B cell (primary cell): ENCODE results near the gene GPNMB. TPM values are rescaled to one million over a fixed set of nuclear protein-coding genes. Genes with fewer than 3 reads are reported as not detected.

Experiments used
- ATAC-seq: fragments of 200-7000 bp; cut with Tn5 transposase; one replicate; pipeline ENCODE4 v1.10.0; 2021; ENCODE audit warnings: low read depth, mild to moderate bottlenecking, moderate number of reproducible peaks, moderate library complexity
- CTCF ChIA-PET: fragments of 350-600 bp; sonication (Branson Sonifier 250); formaldehyde crosslinking; loops from one replicate; lab custom pipeline; 2021; ENCODE audit warnings: antibody characterized with exemption, inconsistent platforms; lab: Charles Lee
- POLR2A ChIA-PET: fragments of 350-600 bp; sonication (Branson Sonifier 250); formaldehyde crosslinking; loops from one replicate; lab custom pipeline; 2021; ENCODE audit warnings: antibody characterized with exemption; lab: Charles Lee
- DNase-seq: peaks from one replicate; pipeline ENCODE4 v3.0.0; 2013
- H2AFZ ChIP-seq: 2 replicates; pipeline ENCODE4 v1.6.1; 2012; ENCODE audit warnings: mild to moderate bottlenecking, low read depth, low read length; ENCODE audit not compliant: insufficient read depth, poor library complexity, severe bottlenecking
- H3K27ac ChIP-seq, 2 donors: 1 replicate in 1 of 2; 2 replicates in 1 of 2; pipeline ENCODE4 v1.5.1; 2012 to 2013; ENCODE audit warnings: low read length in 2 of 2, mild to moderate bottlenecking in 2 of 2, moderate library complexity in 1 of 2
- H3K27me3 ChIP-seq, 4 experiments: fragments of 200-600 bp in 1 of 4; sonication (generic) in 1 of 4; replicated peaks in 1 of 4; 1 replicate in 2 of 4; 2 replicates in 2 of 4; pipeline versions ENCODE4 v1.6.1 to v1.7.0; 2013 to 2016; ENCODE audit warnings: low read length in 3 of 4, mild to moderate bottlenecking in 2 of 4, mixed read lengths in 1 of 4, moderate library complexity in 1 of 4; ENCODE audit not compliant: insufficient read depth in 4 of 4, control insufficient read depth in 3 of 4; ENCODE audit errors: control extremely low read depth in 1 of 4
- H3K36me3 ChIP-seq, 2 experiments: replicated peaks in 1 of 2; 1 replicate in 1 of 2; 2 replicates in 1 of 2; pipeline versions ENCODE4 v1.6.1 to v1.7.1; 2013; ENCODE audit warnings: low read length in 1 of 2; ENCODE audit not compliant: insufficient read depth in 2 of 2, control insufficient read depth in 1 of 2; ENCODE audit errors: control extremely low read depth in 1 of 2, extremely low read depth in 1 of 2
- H3K4me1 ChIP-seq, 2 donors: fragments of 200-600 bp in 1 of 2; sonication (generic) in 1 of 2; 1 replicate in 1 of 2; 2 replicates in 1 of 2; pipeline versions ENCODE4 v1.5.1 to v1.6.1; 2013 to 2017; ENCODE audit warnings: low read length in 2 of 2; ENCODE audit not compliant: control insufficient read depth in 2 of 2, insufficient read depth in 2 of 2
- H3K4me2 ChIP-seq: replicated peaks from 2 replicates; pipeline ENCODE3; 2012; ENCODE audit warnings: mild to moderate bottlenecking, low read depth, low read length; ENCODE audit not compliant: poor library complexity, severe bottlenecking
- H3K4me3 ChIP-seq, 5 experiments: fragments of 200-600 bp in 1 of 5; sonication (generic) in 1 of 5; 1 replicate in 3 of 5; 2 replicates in 2 of 5; pipeline versions ENCODE4 v1.5.1 to v1.7.0; 2011 to 2016; ENCODE audit warnings: low read length in 4 of 5, mild to moderate bottlenecking in 4 of 5, low read depth in 2 of 5, control low read depth in 1 of 5, moderate library complexity in 1 of 5; ENCODE audit not compliant: insufficient read depth in 1 of 5; ENCODE audit errors: control extremely low read depth in 1 of 5, extremely low read depth in 1 of 5
- H3K79me2 ChIP-seq: fragments of 200-600 bp; sonication (generic); one replicate; pipeline ENCODE4 v1.6.0; 2016; ENCODE audit warnings: low read length; ENCODE audit not compliant: control insufficient read depth, insufficient read depth
- H3K9ac ChIP-seq: fragments of 200-600 bp; sonication (generic); 2 replicates; pipeline ENCODE4 v1.6.1; 2017; ENCODE audit warnings: mild to moderate bottlenecking, low read length, moderate library complexity
- H3K9me3 ChIP-seq, 3 donors: one replicate each; pipeline versions ENCODE4 v1.6.1 to v1.7.1; 2013; ENCODE audit warnings: low read length in 2 of 3; ENCODE audit not compliant: control insufficient read depth in 2 of 3, insufficient read depth in 1 of 3; ENCODE audit errors: control extremely low read depth in 1 of 3
- H4K20me1 ChIP-seq: 2 replicates; pipeline ENCODE4 v1.6.0; 2012; ENCODE audit warnings: mild to moderate bottlenecking, low read length; ENCODE audit not compliant: insufficient read depth, control insufficient read depth, poor library complexity, severe bottlenecking
- H3K27ac Mint-ChIP-seq: one replicate; pipeline ENCODE4 v1.8.0; 2021; ENCODE audit warnings: mixed read lengths
- H3K27me3 Mint-ChIP-seq: one replicate; pipeline ENCODE4 v1.8.0; 2021; ENCODE audit warnings: mixed read lengths
- H3K4me1 Mint-ChIP-seq: one replicate; pipeline ENCODE4 v1.8.0; 2021; ENCODE audit warnings: mixed read lengths
- H3K4me3 Mint-ChIP-seq: one replicate; pipeline ENCODE4 v1.8.0; 2021; ENCODE audit warnings: mixed read lengths
- H3K9me3 Mint-ChIP-seq: one replicate; pipeline ENCODE4 v1.8.0; 2022; ENCODE audit warnings: mixed read lengths; ENCODE audit not compliant: insufficient read depth
- CTCF ChIP-seq: fragments of 200-600 bp; IDR thresholded peaks from one replicate; pipeline ENCODE4 v1.8.0; 2022; ENCODE audit warnings: antibody characterized with exemption, mild to moderate bottlenecking
- EZH2 ChIP-seq: IDR thresholded peaks from 2 replicates; pipeline ENCODE4 v1.6.1; 2012; ENCODE audit warnings: borderline replicate concordance, low read depth, mild to moderate bottlenecking, moderate library complexity, low read length; ENCODE audit not compliant: insufficient read depth, poor library complexity, severe bottlenecking
- WGBS: methylation state at CpG from one replicate; pipeline ENCODE4 v1.1.5; 2013; ENCODE audit warnings: missing lambda C conversion rate; ENCODE audit not compliant: insufficient coverage; 5-methylcytosine and 5-hydroxymethylcytosine counted together
- intact Hi-C: fragments of 100-400 bp; cut with micrococcal nuclease; formaldehyde crosslinking; loops from one replicate; pipeline ENCODE4 v1.10.0; 2022
- polyA plus RNA-seq: library from polyadenylated mRNA; depleted of rRNA; stranded (reverse); fragments of >200 nt; gene quantifications from 2 replicates; pipeline ENCODE4 v1.2.3, GENCODE V29; 2012
- total RNA-seq, 2 donors: library from RNA; stranded (reverse); fragments of 120-200 nt in 1 of 2; gene quantifications; 1 replicate in 1 of 2; 2 replicates in 1 of 2; pipeline versions ENCODE4 v1.2.3 to v1.2.4, GENCODE V29; 2013 to 2022

Gene GPNMB
- total and polyA plus RNA-seq, 2 donors (not counting 1 experiment from before 2014, with no cell fraction given), result 2.6 TPM; not detected in 1

- no peak overlapping the region for H3K27ac Mint-ChIP-seq
- H3K27me3 Mint-ChIP-seq, result peaks cover 24% of the 10 kb centered on the region
- peaks cover 0 to 3% (median 0%) of the 10 kb centered on the region in 4 experiments for H3K27me3 ChIP-seq
These were observed 38.3 kb upstream of the GPNMB start for GRCh38 chr7:23208316-23208715.

GRCh38 chr7:23210506-23210905, 36.1 kb upstream of the GPNMB start:
- no peaks in the 10 kb centered on the region for H3K79me2 ChIP-seq
- H3K4me2 ChIP-seq, result no peak overlapping the region
- no peaks in the 10 kb centered on the region for H3K4me1 ChIP-seq
- DNase-seq (no peak), ATAC-seq (no peak)
- H4K20me1 ChIP-seq, result no peaks in the 10 kb centered on the region
- peaks cover 0 to 3% (median 0%) of the 10 kb centered on the region in 4 experiments for H3K27me3 ChIP-seq
- no peak overlapping the region for H3K27ac Mint-ChIP-seq
- peaks cover 27% of the 10 kb centered on the region for H3K27me3 Mint-ChIP-seq
- H3K4me3 ChIP-seq, result no peak overlapping the region
- H2AFZ ChIP-seq, result no peak overlapping the region
- H3K9ac ChIP-seq, result no peak overlapping the region
- WGBS, result no CpG with 5 or more reads among the region's 2 CpGs
- H3K9me3 ChIP-seq, result peaks cover 0 to 6% (median 0%) of the 10 kb centered on the region in 3 donors
- H3K36me3 ChIP-seq, result no peaks in the 10 kb centered on the region
- peaks cover 3% of the 10 kb centered on the region for H3K4me1 Mint-ChIP-seq
- H3K9me3 Mint-ChIP-seq, result no peaks in the 10 kb centered on the region
- CTCF ChIA-PET, result no interaction called here
- POLR2A ChIA-PET, result no interaction called here
- intact Hi-C loops, result no loop called here
- H3K4me3 Mint-ChIP-seq, result no peak overlapping the region
- H3K27ac ChIP-seq, result no peak overlapping the region
- no peak for TF ChIP-seq EZH2
- no peak for TF ChIP-seq CTCF

More at GRCh38 chr7:23208316-23208715, 38.3 kb upstream of the GPNMB start:
- Mint-ChIP-seq H3K9me3 (no peaks in the 10 kb centered on the region), H3K4me1 (peaks cover 5% of the 10 kb centered on the region), H3K4me3 (no peak overlapping the region)
- TF ChIP-seq CTCF (no peak), EZH2 (no peak)
- ATAC-seq, result no peak
- Histone ChIP-seq H3K4me2 (no peak overlapping the region), H3K9ac (no peak overlapping the region), H2AFZ (no peak overlapping the region), H4K20me1 (no peaks in the 10 kb centered on the region), H3K4me3 (no peak overlapping the region), H3K4me1 (no peaks in the 10 kb centered on the region), H3K27ac (no peak overlapping the region), H3K36me3 (peaks cover 0 to 3% of the 10 kb centered on the region in 2 experiments), H3K79me2 (no peaks in the 10 kb centered on the region), H3K9me3 (peaks cover 0 to 6% (median 0%) of the 10 kb centered on the region in 3 donors)
- no peak for DNase-seq
- ChIA-PET CTCF (no interaction called here), POLR2A (no interaction called here)
- intact Hi-C loops, result no loop called here
- WGBS, result 100% methylated on average over 2 of the region's 4 CpGs
